ENCODE results near the gene SGIP1. TPM values are rescaled to one million over a fixed set of nuclear protein-coding genes. Genes with fewer than 3 reads are reported as not detected.

SGIP1 gene
- total and polyA plus RNA-seq, 2 donors (not counting 3 experiments of a cell fraction or from before 2014, with no cell fraction given): 30.9 to 68.9 TPM

DNA sequence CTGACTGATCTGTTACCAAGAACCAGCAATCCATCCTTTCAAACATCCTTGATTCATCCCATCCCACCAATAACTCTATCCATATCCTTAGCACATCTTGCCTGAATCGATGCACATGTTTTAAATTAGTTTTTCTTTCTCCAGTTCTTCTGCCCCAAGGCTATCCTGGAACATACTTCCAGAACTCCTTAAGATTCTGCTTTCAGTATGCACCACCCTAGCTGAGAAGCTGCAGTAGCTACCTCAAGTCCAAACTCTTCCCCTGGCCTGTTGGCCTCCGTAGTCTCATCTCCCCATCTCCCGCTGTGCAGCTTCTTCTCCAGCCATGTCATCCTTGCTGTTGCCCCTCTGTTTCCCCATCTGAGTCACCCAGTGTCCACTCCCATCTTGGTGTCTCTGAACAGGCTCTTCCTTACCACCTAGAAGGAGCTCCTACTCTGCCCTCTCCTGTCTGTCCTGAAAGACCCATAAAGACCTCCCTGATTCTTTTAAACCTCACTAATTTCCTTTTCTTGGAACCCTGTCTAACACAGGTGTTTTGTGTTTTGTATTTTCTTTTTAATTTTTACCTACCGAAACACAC, 108.0 kb downstream of the SGIP1 start:
- H3K9me3 ChIP-seq (replicated peaks; ENCODE audit: control insufficient read depth, insufficient read depth, low read length): no peaks in the 10 kb centered on the region
- H3K27ac ChIP-seq (ENCODE audit: insufficient read depth, low read depth, low read length): no peak overlapping the region
- H4K20me1 ChIP-seq (replicated peaks; ENCODE audit: control insufficient read depth, extremely low read depth, insufficient read depth, low read length): no peaks in the 10 kb centered on the region
- no peak overlapping the region for H3K9ac ChIP-seq (replicated peaks; ENCODE audit: extremely low read depth, insufficient read depth, low read length)
- TF ChIP-seq, protein P1, sequence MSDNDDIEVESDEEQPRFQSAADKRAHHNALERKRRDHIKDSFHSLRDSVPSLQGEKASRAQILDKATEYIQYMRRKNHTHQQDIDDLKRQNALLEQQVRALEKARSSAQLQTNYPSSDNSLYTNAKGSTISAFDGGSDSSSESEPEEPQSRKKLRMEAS (IDR thresholded peaks at IDR 0.05; ENCODE audit: insufficient read depth, insufficient read length): no peak
- TF ChIP-seq EZH2 (IDR thresholded peaks at IDR 0.05; ENCODE audit: borderline replicate concordance, low read depth, low read length, severe bottlenecking) (no peak), FOS (IDR thresholded peaks at IDR 0.05; ENCODE audit: borderline replicate concordance, insufficient read depth, low read length) (no peak), POLR2AphosphoS5 (IDR thresholded peaks at IDR 0.05; ENCODE audit: insufficient read depth, low read depth, low read length) (no peak)
- TF ChIP-seq, protein P2, sequence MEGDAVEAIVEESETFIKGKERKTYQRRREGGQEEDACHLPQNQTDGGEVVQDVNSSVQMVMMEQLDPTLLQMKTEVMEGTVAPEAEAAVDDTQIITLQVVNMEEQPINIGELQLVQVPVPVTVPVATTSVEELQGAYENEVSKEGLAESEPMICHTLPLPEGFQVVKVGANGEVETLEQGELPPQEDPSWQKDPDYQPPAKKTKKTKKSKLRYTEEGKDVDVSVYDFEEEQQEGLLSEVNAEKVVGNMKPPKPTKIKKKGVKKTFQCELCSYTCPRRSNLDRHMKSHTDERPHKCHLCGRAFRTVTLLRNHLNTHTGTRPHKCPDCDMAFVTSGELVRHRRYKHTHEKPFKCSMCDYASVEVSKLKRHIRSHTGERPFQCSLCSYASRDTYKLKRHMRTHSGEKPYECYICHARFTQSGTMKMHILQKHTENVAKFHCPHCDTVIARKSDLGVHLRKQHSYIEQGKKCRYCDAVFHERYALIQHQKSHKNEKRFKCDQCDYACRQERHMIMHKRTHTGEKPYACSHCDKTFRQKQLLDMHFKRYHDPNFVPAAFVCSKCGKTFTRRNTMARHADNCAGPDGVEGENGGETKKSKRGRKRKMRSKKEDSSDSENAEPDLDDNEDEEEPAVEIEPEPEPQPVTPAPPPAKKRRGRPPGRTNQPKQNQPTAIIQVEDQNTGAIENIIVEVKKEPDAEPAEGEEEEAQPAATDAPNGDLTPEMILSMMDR (IDR thresholded peaks at IDR 0.05; ENCODE audit: extremely low read depth in 1 of 2, insufficient read depth in 1 of 2, low read depth in 1 of 2, low read length in 2 of 2): no peak
- no peaks in the 10 kb centered on the region for H3K27me3 ChIP-seq (ENCODE audit: control insufficient read depth in 2 of 2, insufficient read depth in 2 of 2, low read length in 2 of 2)
- no peak overlapping the region for H3K4me2 ChIP-seq (ENCODE audit: insufficient read depth, low read length)
- ChIA-PET CTCF (no interaction called here), POLR2A (no interaction called here)
- no peaks in the 10 kb centered on the region for H3K4me1 ChIP-seq (ENCODE audit: control insufficient read depth, extremely low read depth, insufficient read depth, low read length)
- no TSS peak for BruUV-seq (replicated peaks)
- no peak for DNase-seq (ENCODE audit: low read depth, low spot score)
- no peak overlapping the region for H2AFZ ChIP-seq (ENCODE audit: low read depth, low read length)
- H3K9me1 ChIP-seq (replicated peaks; ENCODE audit: control insufficient read depth, extremely low read depth, insufficient read depth, low read length): no peaks in the 10 kb centered on the region
- FAIRE-seq: no peak
- dilution Hi-C loops (cut with MboI; ENCODE audit: extremely low pct_ligation_motif_present, low sequenced_read_pairs): no loop called here
- peaks cover 0 to 2% of the 10 kb centered on the region in 2 experiments for H3K36me3 ChIP-seq (ENCODE audit: control insufficient read depth in 2 of 2, extremely low read depth in 1 of 2, insufficient read depth in 2 of 2, low read length in 2 of 2)
- H3K79me2 ChIP-seq (ENCODE audit: control insufficient read depth, insufficient read depth, low read length): no peaks in the 10 kb centered on the region
- no peak overlapping the region for H3K4me3 ChIP-seq (replicated peaks in 1 of 3; ENCODE audit: insufficient read depth in 1 of 3, low read depth in 1 of 3, low read length in 3 of 3)
- intact Hi-C loops (cut with micrococcal nuclease): no loop called here
